Liver (tissue), 9 donors: ENCODE measurements around the gene SELENOP. TPM values are rescaled to one million over a fixed set of nuclear protein-coding genes. Genes with fewer than 3 reads are reported as not detected.

ENCODE experiments used
- DNase-seq: peaks from one replicate; pipeline ENCODE4 v3.0.0-alpha.2; 2017; ENCODE audit warnings: low spot score
- H3K27ac ChIP-seq, 2 donors: one replicate each; pipeline ENCODE4 v1.7.0; 2013; ENCODE audit warnings: inconsistent platforms in 2 of 2, low read length in 2 of 2, control low read depth in 1 of 2, low read depth in 1 of 2, mild to moderate bottlenecking in 1 of 2
- H3K27me3 ChIP-seq, 4 donors: one replicate each; pipeline versions ENCODE4 v1.6.1 to v1.7.0; 2013; ENCODE audit warnings: low read length in 3 of 4, inconsistent platforms in 1 of 4, mild to moderate bottlenecking in 1 of 4, moderate library complexity in 1 of 4; ENCODE audit not compliant: control insufficient read depth in 4 of 4, insufficient read depth in 4 of 4
- H3K36me3 ChIP-seq, 4 donors: one replicate each; pipeline versions ENCODE4 v1.6.1 to v1.7.0; 2013; ENCODE audit warnings: low read length in 3 of 4, mild to moderate bottlenecking in 3 of 4, low read depth in 1 of 4, moderate library complexity in 1 of 4; ENCODE audit not compliant: control insufficient read depth in 4 of 4, insufficient read depth in 3 of 4
- H3K4me1 ChIP-seq, 4 donors: one replicate each; pipeline versions ENCODE4 v1.6.1 to v1.7.0; 2013; ENCODE audit warnings: low read length in 3 of 4, mild to moderate bottlenecking in 3 of 4, moderate library complexity in 1 of 4; ENCODE audit not compliant: control insufficient read depth in 4 of 4, insufficient read depth in 4 of 4
- H3K4me3 ChIP-seq, 3 donors: one replicate each; pipeline versions ENCODE4 v1.6.1 to v1.7.0; 2013; ENCODE audit warnings: low read length in 3 of 3, control low read depth in 1 of 3, low read depth in 1 of 3, mild to moderate bottlenecking in 1 of 3
- H3K9ac ChIP-seq, 2 donors: one replicate each; pipeline ENCODE4 v1.7.0; 2013; ENCODE audit warnings: low read length in 2 of 2, mild to moderate bottlenecking in 2 of 2, moderate library complexity in 2 of 2, control low read depth in 1 of 2, low read depth in 1 of 2
- H3K9me3 ChIP-seq, 4 donors: one replicate each; pipeline versions ENCODE4 v1.6.1 to v1.7.0; 2013; ENCODE audit warnings: low read length in 3 of 4; ENCODE audit not compliant: control insufficient read depth in 4 of 4
- ATF3 ChIP-seq: IDR thresholded peaks from 2 replicates; pipeline ENCODE4 v1.6.1; 2016; ENCODE audit warnings: antibody characterized with exemption
- CTCF ChIP-seq: fragments of 150-350 bp; IDR thresholded peaks from 2 replicates; pipeline ENCODE4 v1.5.1; 2017; ENCODE audit warnings: improper control_type of control experiment, low read depth, low read length; ENCODE audit not compliant: missing input control
- GABPA ChIP-seq, 2 donors: IDR thresholded peaks in 1 of 2; conservative IDR thresholded peaks in 1 of 2; 2 replicates each; pipeline ENCODE4 v1.6.1; 2016; ENCODE audit warnings: antibody characterized with exemption in 2 of 2, mild to moderate bottlenecking in 1 of 2, moderate library complexity in 1 of 2
- HNF4G ChIP-seq: IDR thresholded peaks from 2 replicates; pipeline ENCODE4 v1.6.1; 2016; ENCODE audit warnings: antibody characterized with exemption
- RXRA ChIP-seq, 2 donors: IDR thresholded peaks; 2 replicates each; pipeline ENCODE4 v1.6.1; 2017 to 2018; ENCODE audit warnings: antibody characterized with exemption in 2 of 2, mild to moderate bottlenecking in 1 of 2
- SP1 ChIP-seq: IDR thresholded peaks from 2 replicates; pipeline ENCODE4 v1.6.1; 2018; ENCODE audit warnings: antibody characterized with exemption, mild to moderate bottlenecking
- WGBS: extraction: QIAGEN DNeasy Blood & Tissue Kit; methylation state at CpG from one replicate; pipeline ENCODE4 v1.1.7; 2013; 5-methylcytosine and 5-hydroxymethylcytosine counted together
- polyA plus RNA-seq, 2 donors: library from polyadenylated mRNA; stranded (reverse) in 1 of 2; unstranded in 1 of 2; fragments of 200-250 nt in 1 of 2; fragments of >200 nt in 1 of 2; fragmentation: Nextera tagmentation in 1 of 2; extraction: Ambion mirVana in 1 of 2; gene quantifications; one replicate each; pipeline versions ENCODE4 v1.2.1 to v1.2.3, GENCODE V29; 2013 to 2015
- total RNA-seq, 2 donors: library from RNA; depleted of rRNA; stranded (reverse); fragments of >200 nt; gene quantifications; one replicate each; pipeline ENCODE4 v1.2.3, GENCODE V29; 2014
- donor health status: healthy.
- donor health status: healthy.
- donor health status: healthy.
- donor health status: healthy.
- donor health status: healthy.

Gene SELENOP
- total and polyA plus RNA-seq, 4 donors, result 880 to 1,788 (median 1,360) TPM

DNA sequence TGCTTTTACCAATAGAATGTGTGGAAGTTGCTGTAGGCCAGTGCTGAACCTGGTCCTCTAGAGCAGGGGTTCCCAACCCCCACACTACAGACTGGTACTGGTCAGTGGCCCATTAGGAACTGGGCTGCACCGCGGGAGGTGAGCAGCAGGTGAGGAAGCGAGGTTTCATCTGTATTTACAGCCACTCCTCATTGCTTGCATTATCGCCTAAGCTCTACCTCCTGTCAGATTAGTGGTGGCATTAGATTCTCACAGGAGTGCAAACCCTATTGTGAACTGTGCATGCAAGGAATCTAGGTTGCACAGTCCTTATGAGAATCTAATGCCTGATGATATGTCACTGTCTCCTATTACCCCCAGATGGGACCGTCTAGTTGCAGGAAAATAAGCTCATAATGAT lies 61.2 kb downstream of the SELENOP start:
- no peak overlapping the region for H3K27ac ChIP-seq
- no peaks in the 10 kb centered on the region for H3K36me3 ChIP-seq
- TF ChIP-seq CTCF, result no peak
- TF ChIP-seq HNF4G, result no peak
- no peak for TF ChIP-seq ATF3
- TF ChIP-seq GABPA (IDR thresholded peaks at IDR 0.05 in 1 of 2, conservative IDR thresholded peaks at IDR 0.05 in 1 of 2), result no peak
- TF ChIP-seq RXRA (IDR thresholded peaks at IDR 0.05), result no peak
- no peak for TF ChIP-seq SP1
- no peak for DNase-seq
- no peak overlapping the region for H3K9ac ChIP-seq
- H3K9me3 ChIP-seq, result no peaks in the 10 kb centered on the region
- no peak overlapping the region for H3K4me3 ChIP-seq
- no peaks in the 10 kb centered on the region for H3K27me3 ChIP-seq
- no peaks in the 10 kb centered on the region for H3K4me1 ChIP-seq
- WGBS, result 96% methylated on average over 5 of the region's 5 CpGs

Other genes with a start within 250 kb of the SELENOP start
- 1 to 10 TPM in 1 of 2 donors, under 1 TPM in 1; 0.08 to 1.1 TPM for gene CCDC152, start 55.1 kb downstream of the SELENOP start, total RNA-seq
- gene CCDC152, start 55.1 kb downstream of the SELENOP start, polyA plus RNA-seq, result 10 to 100 TPM in 1 of 2 donors, 1 to 10 TPM in 1; 5.6 to 81.4 TPM
- 1 to 10 TPM in 1 of 2 donors, under 1 TPM in 1; 0.84 to 2.0 TPM for gene ANXA2R, start 228.4 kb upstream of the SELENOP start, total RNA-seq
- under 1 TPM; 0.49 to 0.58 TPM for gene ANXA2R, start 228.4 kb upstream of the SELENOP start, polyA plus RNA-seq